ENCODE measurements around the gene TMEM229B. TPM values are rescaled to one million over a fixed set of nuclear protein-coding genes. Genes with fewer than 3 reads are reported as not detected.

The TMEM229B gene
- total and polyA plus RNA-seq, 2 donors (not counting 1 experiment from before 2014, with no cell fraction given), result 6.9 to 8.2 TPM

DNA sequence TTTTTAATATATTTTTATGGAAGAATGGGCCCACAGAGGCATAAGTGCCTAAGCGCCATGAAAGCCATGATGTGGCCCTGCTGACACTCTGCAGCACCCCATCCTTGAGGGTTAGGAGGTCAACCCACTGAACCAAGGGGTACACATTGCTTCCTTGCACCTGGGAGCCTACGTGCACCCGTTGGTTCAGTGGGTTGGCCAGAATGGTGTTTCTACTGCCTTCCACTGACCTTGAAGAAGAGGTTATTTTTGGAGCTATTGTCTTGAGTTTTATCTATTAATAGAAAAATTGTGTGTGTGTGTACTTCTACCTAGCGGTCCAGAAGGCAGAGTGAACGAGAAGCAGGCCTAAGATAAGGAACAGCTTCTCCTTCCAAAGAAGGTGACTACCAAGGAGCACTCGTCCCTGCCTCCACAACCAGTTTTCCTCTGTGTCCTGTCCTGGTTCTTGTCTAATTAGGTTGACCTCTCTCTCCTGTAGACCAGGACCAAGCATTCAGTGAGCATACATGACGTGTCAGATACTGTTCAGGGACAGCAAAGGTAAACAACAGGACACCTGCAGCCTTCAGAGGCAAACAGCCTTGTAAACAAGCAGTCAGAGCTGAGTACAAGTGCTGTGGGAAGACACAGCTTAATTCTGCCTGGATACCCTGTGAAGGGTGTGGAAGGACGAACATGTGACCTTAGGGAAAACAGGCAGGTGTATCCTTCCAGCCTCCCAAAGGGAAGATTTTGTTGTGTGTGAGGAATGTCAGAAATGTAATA lies 46.2 kb downstream of the TMEM229B start:
- intact Hi-C loops (cut with micrococcal nuclease), result no loop called here
- H2AFZ ChIP-seq (ENCODE audit: insufficient read depth, low read depth, low read length, poor library complexity, severe bottlenecking), result no peak overlapping the region
- no peak for TF ChIP-seq EZH2 (IDR thresholded peaks at IDR 0.05; ENCODE audit: borderline replicate concordance, insufficient read depth, low read depth, low read length, poor library complexity, severe bottlenecking)
- TF ChIP-seq, protein P1, sequence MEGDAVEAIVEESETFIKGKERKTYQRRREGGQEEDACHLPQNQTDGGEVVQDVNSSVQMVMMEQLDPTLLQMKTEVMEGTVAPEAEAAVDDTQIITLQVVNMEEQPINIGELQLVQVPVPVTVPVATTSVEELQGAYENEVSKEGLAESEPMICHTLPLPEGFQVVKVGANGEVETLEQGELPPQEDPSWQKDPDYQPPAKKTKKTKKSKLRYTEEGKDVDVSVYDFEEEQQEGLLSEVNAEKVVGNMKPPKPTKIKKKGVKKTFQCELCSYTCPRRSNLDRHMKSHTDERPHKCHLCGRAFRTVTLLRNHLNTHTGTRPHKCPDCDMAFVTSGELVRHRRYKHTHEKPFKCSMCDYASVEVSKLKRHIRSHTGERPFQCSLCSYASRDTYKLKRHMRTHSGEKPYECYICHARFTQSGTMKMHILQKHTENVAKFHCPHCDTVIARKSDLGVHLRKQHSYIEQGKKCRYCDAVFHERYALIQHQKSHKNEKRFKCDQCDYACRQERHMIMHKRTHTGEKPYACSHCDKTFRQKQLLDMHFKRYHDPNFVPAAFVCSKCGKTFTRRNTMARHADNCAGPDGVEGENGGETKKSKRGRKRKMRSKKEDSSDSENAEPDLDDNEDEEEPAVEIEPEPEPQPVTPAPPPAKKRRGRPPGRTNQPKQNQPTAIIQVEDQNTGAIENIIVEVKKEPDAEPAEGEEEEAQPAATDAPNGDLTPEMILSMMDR (IDR thresholded peaks at IDR 0.05), result no peak
- no peak overlapping the region for H3K4me2 ChIP-seq (replicated peaks; ENCODE audit: low read depth, low read length, poor library complexity, severe bottlenecking)
- DNase-seq, result no peak
- no peak overlapping the region for H3K4me3 Mint-ChIP-seq
- H3K9ac ChIP-seq (ENCODE audit: low read length), result no peak overlapping the region
- no peaks in the 10 kb centered on the region for H3K36me3 ChIP-seq (replicated peaks in 1 of 2; ENCODE audit: control extremely low read depth in 1 of 2, control insufficient read depth in 1 of 2, extremely low read depth in 1 of 2, insufficient read depth in 2 of 2, low read length in 1 of 2)
- no peaks in the 10 kb centered on the region for H3K4me1 ChIP-seq (ENCODE audit: control insufficient read depth in 2 of 2, insufficient read depth in 2 of 2, low read length in 2 of 2)
- no peaks in the 10 kb centered on the region for H3K79me2 ChIP-seq (ENCODE audit: control insufficient read depth, insufficient read depth, low read length)
- H3K4me3 ChIP-seq (ENCODE audit: control extremely low read depth in 1 of 5, extremely low read depth in 1 of 5, insufficient read depth in 1 of 5, low read depth in 2 of 5, low read length in 4 of 5), result no peak overlapping the region
- ATAC-seq (ENCODE audit: low read depth), result no peak
- H4K20me1 ChIP-seq (ENCODE audit: control insufficient read depth, insufficient read depth, low read length, poor library complexity, severe bottlenecking), result no peaks in the 10 kb centered on the region
- 90% methylated on average over 7 of the region's 8 CpGs for WGBS (ENCODE audit: insufficient coverage)
- H3K27ac ChIP-seq (ENCODE audit: low read length in 2 of 2), result no peak overlapping the region
- no peaks in the 10 kb centered on the region for H3K9me3 ChIP-seq (ENCODE audit: control extremely low read depth in 1 of 3, control insufficient read depth in 2 of 3, insufficient read depth in 1 of 3, low read length in 2 of 3)
- no peak overlapping the region for H3K27ac Mint-ChIP-seq
- peaks cover 19% of the 10 kb centered on the region for H3K27me3 Mint-ChIP-seq
- no peaks in the 10 kb centered on the region for H3K9me3 Mint-ChIP-seq (ENCODE audit: insufficient read depth)
- ChIA-PET CTCF (interaction anchor here (1.3 to 5.7 kb wide), 2 partner anchors 126 to 129 kb away, joined by 3 to 31 read pairs; no protein-coding TSS in a partner anchor), POLR2A (no interaction called here)
- peaks cover 0 to 4% (median 0%) of the 10 kb centered on the region in 4 experiments for H3K27me3 ChIP-seq (replicated peaks in 1 of 4; ENCODE audit: control extremely low read depth in 1 of 4, control insufficient read depth in 3 of 4, insufficient read depth in 4 of 4, low read length in 3 of 4)
- no peaks in the 10 kb centered on the region for H3K4me1 Mint-ChIP-seq

DNA sequence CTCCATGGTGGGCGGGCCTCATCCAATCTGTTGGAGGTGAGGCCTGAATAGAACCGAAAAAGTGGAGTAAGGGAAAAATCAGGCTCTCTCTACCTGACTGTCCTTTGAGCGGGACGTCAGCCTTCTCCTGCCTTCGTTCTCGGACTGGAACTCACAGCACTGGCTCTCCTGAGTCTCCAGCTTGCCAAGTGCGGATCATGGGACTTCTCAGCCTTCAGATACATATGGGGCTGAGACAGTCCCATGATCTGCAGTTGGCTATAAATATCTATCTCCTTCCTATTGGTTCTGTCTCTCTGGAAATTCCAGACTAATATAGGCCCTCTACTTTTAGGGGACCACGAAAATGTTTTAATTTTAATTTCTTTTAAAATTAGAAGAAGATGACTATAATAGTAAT lies 46.8 kb downstream of the TMEM229B start:
- POLR2A ChIA-PET, result no interaction called here
- Histone ChIP-seq H3K9ac (ENCODE audit: low read length) (no peak overlapping the region), H3K4me2 (replicated peaks; ENCODE audit: low read depth, low read length, poor library complexity, severe bottlenecking) (no peak overlapping the region), H3K4me1 (ENCODE audit: control insufficient read depth in 2 of 2, insufficient read depth in 2 of 2, low read length in 2 of 2) (no peaks in the 10 kb centered on the region), H3K27ac (ENCODE audit: low read length in 2 of 2) (no peak overlapping the region), H4K20me1 (ENCODE audit: control insufficient read depth, insufficient read depth, low read length, poor library complexity, severe bottlenecking) (no peaks in the 10 kb centered on the region), H3K9me3 (ENCODE audit: control extremely low read depth in 1 of 3, control insufficient read depth in 2 of 3, insufficient read depth in 1 of 3, low read length in 2 of 3) (no peaks in the 10 kb centered on the region), H3K79me2 (ENCODE audit: control insufficient read depth, insufficient read depth, low read length) (no peaks in the 10 kb centered on the region), H3K36me3 (replicated peaks in 1 of 2; ENCODE audit: control extremely low read depth in 1 of 2, control insufficient read depth in 1 of 2, extremely low read depth in 1 of 2, insufficient read depth in 2 of 2, low read length in 1 of 2) (no peaks in the 10 kb centered on the region), H3K4me3 (ENCODE audit: control extremely low read depth in 1 of 5, extremely low read depth in 1 of 5, insufficient read depth in 1 of 5, low read depth in 2 of 5, low read length in 4 of 5) (no peak overlapping the region), H2AFZ (ENCODE audit: insufficient read depth, low read depth, low read length, poor library complexity, severe bottlenecking) (no peak overlapping the region), H3K27me3 (replicated peaks in 1 of 4; ENCODE audit: control extremely low read depth in 1 of 4, control insufficient read depth in 3 of 4, insufficient read depth in 4 of 4, low read length in 3 of 4) (peaks cover 0 to 4% (median 0%) of the 10 kb centered on the region in 4 experiments)
- H3K9me3 Mint-ChIP-seq (ENCODE audit: insufficient read depth), result no peaks in the 10 kb centered on the region
- DNase-seq, result no peak
- TF ChIP-seq EZH2 (IDR thresholded peaks at IDR 0.05; ENCODE audit: borderline replicate concordance, insufficient read depth, low read depth, low read length, poor library complexity, severe bottlenecking), result no peak
- TF ChIP-seq, protein P1 (IDR thresholded peaks at IDR 0.05), result no peak
- H3K4me3 Mint-ChIP-seq, result no peak overlapping the region
- ATAC-seq (ENCODE audit: low read depth), result no peak
- WGBS (ENCODE audit: insufficient coverage), result 100% methylated on average over 4 of the region's 8 CpGs
- no peak overlapping the region for H3K27ac Mint-ChIP-seq
- peaks cover 22% of the 10 kb centered on the region for H3K27me3 Mint-ChIP-seq
- H3K4me1 Mint-ChIP-seq, result no peaks in the 10 kb centered on the region
- intact Hi-C loops (cut with micrococcal nuclease), result no loop called here
- CTCF ChIA-PET, result interaction anchor here (1.3 to 5.7 kb wide), 2 partner anchors 127 to 130 kb away, joined by 3 to 31 read pairs; no protein-coding TSS in a partner anchor
